ENCODE measurements around the gene TNFRSF13B. TPM values are rescaled to one million over a fixed set of nuclear protein-coding genes. Genes with fewer than 3 reads are reported as not detected.

TNFRSF13B gene
- total and polyA plus RNA-seq, 12 donors: not detected

DNA sequence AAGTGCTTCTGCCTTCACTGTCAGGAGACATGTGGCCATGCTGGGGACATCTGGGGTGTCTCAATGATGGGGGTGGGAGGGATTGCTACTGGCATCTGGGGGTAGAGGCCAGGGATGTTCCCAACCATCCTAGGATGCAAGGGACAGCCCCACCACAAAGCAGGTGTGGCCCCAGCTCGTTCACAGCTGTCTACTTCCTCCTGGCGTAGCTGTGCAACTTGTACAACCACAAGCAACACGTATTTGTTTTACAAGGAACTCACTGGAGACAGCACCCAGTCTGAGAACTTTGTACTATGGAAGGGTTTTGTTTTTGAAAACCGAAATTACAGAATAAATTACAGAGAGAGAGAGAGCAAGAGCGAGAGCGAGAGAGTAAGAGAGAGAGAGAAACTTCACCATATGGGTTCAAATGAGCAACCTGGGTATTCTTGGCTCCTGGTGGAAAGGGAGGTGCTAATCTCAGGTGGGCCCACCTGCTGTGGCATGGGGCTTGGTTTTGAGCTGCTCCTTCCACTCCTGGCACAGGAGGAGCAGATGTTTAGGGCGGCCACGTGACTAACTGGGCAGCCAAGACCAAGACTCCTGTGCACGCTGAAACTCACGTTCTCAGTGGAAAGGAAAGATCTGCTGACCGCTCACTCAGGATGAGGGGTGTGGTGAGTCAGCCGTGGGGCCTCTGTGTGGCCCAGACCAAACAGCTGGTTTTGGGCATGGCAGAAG is 17.5 kb upstream of the TNFRSF13B start:
- Histone ChIP-seq H3K36me3 (no peaks in the 10 kb centered on the region), H3K27me3 (no peaks in the 10 kb centered on the region), H3K4me3 (no peak overlapping the region), H3K27ac (peak overlapping the region in 1 of 10 donors; percentile 68), H3K4me1 (peaks cover 0 to 32% (median 6%) of the 10 kb centered on the region in 9 donors), H3K9me3 (no peaks in the 10 kb centered on the region)
- 74 to 84% methylated on average over 12 of the region's 12 CpGs for WGBS, 2 donors
- TF ChIP-seq, protein P1, sequence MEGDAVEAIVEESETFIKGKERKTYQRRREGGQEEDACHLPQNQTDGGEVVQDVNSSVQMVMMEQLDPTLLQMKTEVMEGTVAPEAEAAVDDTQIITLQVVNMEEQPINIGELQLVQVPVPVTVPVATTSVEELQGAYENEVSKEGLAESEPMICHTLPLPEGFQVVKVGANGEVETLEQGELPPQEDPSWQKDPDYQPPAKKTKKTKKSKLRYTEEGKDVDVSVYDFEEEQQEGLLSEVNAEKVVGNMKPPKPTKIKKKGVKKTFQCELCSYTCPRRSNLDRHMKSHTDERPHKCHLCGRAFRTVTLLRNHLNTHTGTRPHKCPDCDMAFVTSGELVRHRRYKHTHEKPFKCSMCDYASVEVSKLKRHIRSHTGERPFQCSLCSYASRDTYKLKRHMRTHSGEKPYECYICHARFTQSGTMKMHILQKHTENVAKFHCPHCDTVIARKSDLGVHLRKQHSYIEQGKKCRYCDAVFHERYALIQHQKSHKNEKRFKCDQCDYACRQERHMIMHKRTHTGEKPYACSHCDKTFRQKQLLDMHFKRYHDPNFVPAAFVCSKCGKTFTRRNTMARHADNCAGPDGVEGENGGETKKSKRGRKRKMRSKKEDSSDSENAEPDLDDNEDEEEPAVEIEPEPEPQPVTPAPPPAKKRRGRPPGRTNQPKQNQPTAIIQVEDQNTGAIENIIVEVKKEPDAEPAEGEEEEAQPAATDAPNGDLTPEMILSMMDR (IDR thresholded peaks at IDR 0.05): no peak
- no peak for DNase-seq
- intact Hi-C loops (cut with DNase I): no loop called here
- peak in 3 of 8 donors; percentile 4 to 31 (median 18) for ATAC-seq

DNA sequence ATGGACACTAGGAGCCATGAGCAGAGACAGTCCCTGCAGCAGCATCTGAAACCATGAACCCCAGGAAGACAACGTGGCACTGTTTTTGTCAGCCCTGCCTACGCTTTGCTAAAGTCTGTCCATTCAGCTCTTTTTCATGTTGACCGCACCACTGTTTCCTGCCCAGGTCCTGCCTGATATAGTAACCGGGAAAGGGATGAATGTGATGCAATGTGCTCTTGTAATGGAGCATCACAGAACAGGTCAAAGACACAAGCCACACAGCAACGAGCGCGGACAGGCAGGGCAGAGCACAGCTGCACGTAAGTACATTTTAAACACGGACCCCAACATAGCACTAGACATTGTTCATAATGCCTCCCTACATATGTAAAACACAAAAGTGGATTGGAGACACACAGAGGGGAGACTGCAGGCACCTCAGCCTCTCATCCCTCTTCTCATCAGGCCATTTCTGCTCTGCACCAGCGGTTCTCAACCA is 16.9 kb upstream of the TNFRSF13B start:
- ATAC-seq (peak in 5 of 8 donors; percentile 3 to 36 (median 18)), DNase-seq (no peak)
- Histone ChIP-seq H3K9me3 (no peaks in the 10 kb centered on the region), H3K27me3 (no peaks in the 10 kb centered on the region), H3K27ac (peak overlapping the region in 1 of 10 donors; percentile 68), H3K4me1 (peaks cover 0 to 32% (median 6%) of the 10 kb centered on the region in 9 donors), H3K4me3 (peak overlapping the region in 1 of 10 donors; percentile 12), H3K36me3 (no peaks in the 10 kb centered on the region)
- 72 to 74% methylated on average over 10 of the region's 10 CpGs for WGBS, 2 donors
- TF ChIP-seq, protein P1 (IDR thresholded peaks at IDR 0.05): no peak
- intact Hi-C loops (cut with DNase I): no loop called here

DNA sequence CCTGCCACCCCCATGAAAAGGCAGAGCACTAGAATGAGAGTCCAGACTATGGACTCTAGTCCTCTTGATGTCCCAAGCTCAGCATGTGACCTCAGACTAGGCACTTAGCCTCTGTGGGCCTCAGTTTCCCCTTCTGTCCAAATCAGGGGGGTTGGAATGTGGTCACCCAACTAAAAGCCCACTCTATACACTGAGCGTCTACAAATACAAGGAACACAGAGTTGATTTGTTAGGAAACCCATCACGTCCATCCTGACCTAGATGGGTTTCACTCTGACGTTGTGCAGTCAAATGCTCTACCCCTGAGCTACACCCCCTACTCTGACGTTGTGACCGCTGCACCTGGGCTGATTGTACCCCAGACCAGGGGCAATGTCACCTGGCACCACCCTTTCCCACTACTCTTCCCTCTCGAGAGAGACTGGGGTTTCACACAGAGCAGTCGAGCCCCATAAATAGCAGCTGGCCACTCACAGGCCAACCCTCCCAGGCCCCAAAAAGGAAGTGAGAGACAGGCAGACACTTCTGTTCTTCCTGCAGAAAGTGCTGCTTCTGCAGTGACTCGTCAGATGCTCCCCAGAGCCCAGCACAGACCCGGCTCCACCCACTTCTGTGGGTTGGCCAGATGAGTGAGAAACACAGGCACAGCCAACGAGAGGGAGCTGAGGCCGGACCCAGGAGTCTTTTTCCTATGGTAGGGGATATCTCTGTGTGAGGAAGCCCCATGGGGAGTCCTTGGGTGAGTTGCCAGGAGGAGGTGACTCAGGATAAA is 16.1 kb upstream of the TNFRSF13B start:
- Histone ChIP-seq H3K9me3 (no peaks in the 10 kb centered on the region), H3K4me3 (peak overlapping the region in 1 of 10 donors; percentile 12), H3K36me3 (no peaks in the 10 kb centered on the region), H3K27me3 (no peaks in the 10 kb centered on the region), H3K27ac (peak overlapping the region in 3 of 10 donors; percentile 18 to 68 (median 22)), H3K4me1 (peaks cover 0 to 32% (median 6%) of the 10 kb centered on the region in 9 donors)
- WGBS, 2 donors: 35 to 38% methylated on average over 11 of the region's 11 CpGs
- intact Hi-C loops (cut with DNase I): no loop called here
- TF ChIP-seq, protein P1 (IDR thresholded peaks at IDR 0.05): no peak
- DNase-seq (peak; percentile 63 to 80), ATAC-seq (peak; percentile 61 to 88 (median 81))

DNA sequence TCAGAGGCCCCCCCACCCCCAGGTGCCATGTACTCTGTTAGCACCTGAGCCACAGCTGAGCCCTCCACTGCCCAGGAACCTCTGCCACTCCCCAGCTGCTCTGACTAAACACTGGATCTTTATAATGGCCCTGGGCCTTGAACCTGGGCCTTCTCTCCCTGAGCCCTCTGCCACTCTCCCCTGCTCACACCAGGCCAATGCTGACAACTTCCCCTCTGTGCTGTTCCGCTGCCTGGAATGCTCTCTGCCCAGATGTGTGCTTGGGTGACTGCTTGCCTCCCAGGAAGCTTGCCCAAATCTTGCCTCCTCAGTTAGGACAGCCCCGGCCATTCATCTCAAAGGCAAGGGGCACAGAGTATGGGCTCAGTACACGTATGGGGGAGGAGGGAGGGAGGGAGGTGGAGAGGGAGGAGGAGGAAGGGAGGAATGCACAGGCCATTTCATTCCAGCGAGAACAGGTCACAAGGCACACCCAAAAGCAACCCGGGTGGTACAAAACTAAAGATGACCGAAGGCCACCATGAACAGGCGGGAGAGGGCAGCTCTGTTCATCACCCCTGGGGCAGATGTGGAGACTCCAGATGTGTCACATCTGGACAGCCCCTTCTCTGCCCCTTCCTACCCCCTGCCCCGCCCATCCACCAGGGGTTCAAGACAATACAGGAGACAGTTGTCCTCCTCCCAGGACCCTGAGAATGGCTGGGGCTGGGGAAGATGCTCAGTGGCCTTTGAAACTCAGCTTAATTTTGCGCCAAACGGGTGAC is 15.3 kb upstream of the TNFRSF13B start:
- 90 to 93% methylated on average over 10 of the region's 10 CpGs for WGBS, 2 donors
- Histone ChIP-seq H3K4me1 (peaks cover 0 to 32% (median 6%) of the 10 kb centered on the region in 9 donors), H3K27me3 (no peaks in the 10 kb centered on the region), H3K9me3 (no peaks in the 10 kb centered on the region), H3K27ac (peak overlapping the region in 2 of 10 donors; percentile 18 to 68), H3K4me3 (no peak overlapping the region), H3K36me3 (no peaks in the 10 kb centered on the region)
- intact Hi-C loops (cut with DNase I): no loop called here
- ATAC-seq: no peak
- DNase-seq: no peak
- TF ChIP-seq, protein P1 (IDR thresholded peaks at IDR 0.05): no peak
